OCI-LY7 (cell line): ENCODE results near the gene HENMT1.

Experiments
- CTCF ChIP-seq: fragments of 200-600 bp; sonication (generic); conservative IDR thresholded peaks from 2 replicates; pipeline ENCODE4 v1.5.1; 2014; ENCODE audit warnings: mild to moderate bottlenecking, antibody characterized with exemption, low read length, moderate library complexity, mixed read lengths
- EZH2phosphoT487 ChIP-seq: fragments of 200-600 bp; sonication (generic); IDR thresholded peaks from 2 replicates; pipeline ENCODE4 v1.6.1; 2018; ENCODE audit warnings: low read depth, borderline replicate concordance, mild to moderate bottlenecking, mixed run types, antibody characterized with exemption, low read length, moderate library complexity, mixed read lengths

GRCh38 chr1:108704496-108704895, 43.6 kb upstream of the HENMT1 start:
- TF ChIP-seq CTCF (no peak), EZH2phosphoT487 (no peak)
